ENCODE data around the gene ZC3H4.
A peak's percentile ranks its signal among the peaks of the same experiment; 100 is the strongest.

Gene ZC3H4

GRCh38 chr19:47037766-47038165 lies 75.8 kb downstream of the ZC3H4 start:
- H3K27me3 ChIP-seq (ENCODE audit: control insufficient read depth, insufficient read depth, low read length): no peaks in the 10 kb centered on the region
- H3K27ac ChIP-seq (ENCODE audit: low read length): no peak overlapping the region
- H3K9me3 ChIP-seq (ENCODE audit: control insufficient read depth, low read depth, low read length): no peaks in the 10 kb centered on the region

GRCh38 chr19:47036097-47036651 lies 77.4 kb downstream of the ZC3H4 start:
- H3K4me3 ChIP-seq (ENCODE audit: low read length): peak overlapping the region; percentile 65
- peaks cover 6% of the 10 kb centered on the region for H3K27me3 ChIP-seq (ENCODE audit: control insufficient read depth, insufficient read depth, low read length)
- no peaks in the 10 kb centered on the region for H3K36me3 ChIP-seq (ENCODE audit: control insufficient read depth, low read depth, low read length)
- H3K27ac ChIP-seq (ENCODE audit: low read length): no peak overlapping the region
- H3K9me3 ChIP-seq (ENCODE audit: control insufficient read depth, low read depth, low read length): no peaks in the 10 kb centered on the region
- H3K9ac ChIP-seq (ENCODE audit: low read length): peak overlapping the region; percentile 28
- peaks cover 3% of the 10 kb centered on the region for H3K4me1 ChIP-seq (ENCODE audit: control insufficient read depth, low read depth, low read length)

More at GRCh38 chr19:47037766-47038165, 75.8 kb downstream of the ZC3H4 start:
- no peaks in the 10 kb centered on the region for H3K36me3 ChIP-seq (ENCODE audit: control insufficient read depth, low read depth, low read length)
- H3K4me3 ChIP-seq (ENCODE audit: low read length): no peak overlapping the region
- no peak overlapping the region for H3K9ac ChIP-seq (ENCODE audit: low read length)
- no peaks in the 10 kb centered on the region for H3K4me1 ChIP-seq (ENCODE audit: control insufficient read depth, low read depth, low read length)

GRCh38 chr19:47035127-47036096 lies 78.2 kb downstream of the ZC3H4 start:
- H3K36me3 ChIP-seq (ENCODE audit: control insufficient read depth, low read depth, low read length): no peaks in the 10 kb centered on the region
- H3K9ac ChIP-seq (ENCODE audit: low read length): peak overlapping the region; percentile 34
- peak overlapping the region; percentile 65 for H3K4me3 ChIP-seq (ENCODE audit: low read length)
- H3K4me1 ChIP-seq (ENCODE audit: control insufficient read depth, low read depth, low read length): peaks cover 3% of the 10 kb centered on the region
- H3K27ac ChIP-seq (ENCODE audit: low read length): peak overlapping the region; percentile 12
- no peaks in the 10 kb centered on the region for H3K9me3 ChIP-seq (ENCODE audit: control insufficient read depth, low read depth, low read length)
- peaks cover 6% of the 10 kb centered on the region for H3K27me3 ChIP-seq (ENCODE audit: control insufficient read depth, insufficient read depth, low read length)

- Histone ChIP-seq H3K36me3 (ENCODE audit: control insufficient read depth, low read depth, low read length) (no peaks in the 10 kb centered on the region), H3K9ac (ENCODE audit: low read length) (no peak overlapping the region), H3K4me1 (ENCODE audit: control insufficient read depth, low read depth, low read length) (peaks cover 9% of the 10 kb centered on the region), H3K9me3 (ENCODE audit: control insufficient read depth, low read depth, low read length) (no peaks in the 10 kb centered on the region), H3K4me3 (ENCODE audit: low read length) (no peak overlapping the region), H3K27ac (ENCODE audit: low read length) (no peak overlapping the region), H3K27me3 (ENCODE audit: control insufficient read depth, insufficient read depth, low read length) (peaks cover 22% of the 10 kb centered on the region)
These were observed 81.3 kb downstream of the ZC3H4 start for GRCh38 chr19:47032171-47032811.

- Histone ChIP-seq H3K4me1 (ENCODE audit: control insufficient read depth, low read depth, low read length) (peaks cover 9% of the 10 kb centered on the region), H3K4me3 (ENCODE audit: low read length) (no peak overlapping the region), H3K36me3 (ENCODE audit: control insufficient read depth, low read depth, low read length) (no peaks in the 10 kb centered on the region), H3K9ac (ENCODE audit: low read length) (no peak overlapping the region), H3K9me3 (ENCODE audit: control insufficient read depth, low read depth, low read length) (no peaks in the 10 kb centered on the region), H3K27me3 (ENCODE audit: control insufficient read depth, insufficient read depth, low read length) (peaks cover 51% of the 10 kb centered on the region), H3K27ac (ENCODE audit: low read length) (no peak overlapping the region)
These were observed 85.4 kb downstream of the ZC3H4 start for GRCh38 chr19:47028195-47028601.

GRCh38 chr19:47027586-47028088 lies 85.9 kb downstream of the ZC3H4 start:
- Histone ChIP-seq H3K27ac (ENCODE audit: low read length) (no peak overlapping the region), H3K4me1 (ENCODE audit: control insufficient read depth, low read depth, low read length) (peaks cover 9% of the 10 kb centered on the region), H3K9ac (ENCODE audit: low read length) (no peak overlapping the region), H3K4me3 (ENCODE audit: low read length) (no peak overlapping the region), H3K27me3 (ENCODE audit: control insufficient read depth, insufficient read depth, low read length) (peaks cover 56% of the 10 kb centered on the region), H3K9me3 (ENCODE audit: control insufficient read depth, low read depth, low read length) (no peaks in the 10 kb centered on the region), H3K36me3 (ENCODE audit: control insufficient read depth, low read depth, low read length) (no peaks in the 10 kb centered on the region)

- Histone ChIP-seq H3K36me3 (ENCODE audit: control insufficient read depth, low read depth, low read length) (no peaks in the 10 kb centered on the region), H3K4me1 (ENCODE audit: control insufficient read depth, low read depth, low read length) (peaks cover 6% of the 10 kb centered on the region), H3K27ac (ENCODE audit: low read length) (no peak overlapping the region), H3K9me3 (ENCODE audit: control insufficient read depth, low read depth, low read length) (peaks cover 4% of the 10 kb centered on the region), H3K9ac (ENCODE audit: low read length) (no peak overlapping the region), H3K4me3 (ENCODE audit: low read length) (no peak overlapping the region), H3K27me3 (ENCODE audit: control insufficient read depth, insufficient read depth, low read length) (peaks cover 62% of the 10 kb centered on the region)
These were observed 86.7 kb downstream of the ZC3H4 start for GRCh38 chr19:47026889-47027288.

- no peak overlapping the region for H3K9ac ChIP-seq (ENCODE audit: low read length)
- H3K36me3 ChIP-seq (ENCODE audit: control insufficient read depth, low read depth, low read length): no peaks in the 10 kb centered on the region
- peaks cover 8% of the 10 kb centered on the region for H3K4me1 ChIP-seq (ENCODE audit: control insufficient read depth, low read depth, low read length)
- peaks cover 4% of the 10 kb centered on the region for H3K9me3 ChIP-seq (ENCODE audit: control insufficient read depth, low read depth, low read length)
- peaks cover 65% of the 10 kb centered on the region for H3K27me3 ChIP-seq (ENCODE audit: control insufficient read depth, insufficient read depth, low read length)
- H3K27ac ChIP-seq (ENCODE audit: low read length): no peak overlapping the region
- H3K4me3 ChIP-seq (ENCODE audit: low read length): no peak overlapping the region
These were observed 87.4 kb downstream of the ZC3H4 start for GRCh38 chr19:47026156-47026555.

- H3K4me3 ChIP-seq (ENCODE audit: low read length): no peak overlapping the region
- H3K27me3 ChIP-seq (ENCODE audit: control insufficient read depth, insufficient read depth, low read length): peaks cover 82% of the 10 kb centered on the region
- H3K9ac ChIP-seq (ENCODE audit: low read length): no peak overlapping the region
These were observed 89.1 kb downstream of the ZC3H4 start for GRCh38 chr19:47024502-47024901.

GRCh38 chr19:47023448-47023794 lies 90.2 kb downstream of the ZC3H4 start:
- H3K9me3 ChIP-seq (ENCODE audit: control insufficient read depth, low read depth, low read length): peaks cover 4% of the 10 kb centered on the region
- H3K27me3 ChIP-seq (ENCODE audit: control insufficient read depth, insufficient read depth, low read length): peaks cover 87% of the 10 kb centered on the region
- no peak overlapping the region for H3K9ac ChIP-seq (ENCODE audit: low read length)
- no peaks in the 10 kb centered on the region for H3K36me3 ChIP-seq (ENCODE audit: control insufficient read depth, low read depth, low read length)
- peaks cover 12% of the 10 kb centered on the region for H3K4me1 ChIP-seq (ENCODE audit: control insufficient read depth, low read depth, low read length)
- H3K4me3 ChIP-seq (ENCODE audit: low read length): peak overlapping the region; percentile 13
- H3K27ac ChIP-seq (ENCODE audit: low read length): no peak overlapping the region

More at GRCh38 chr19:47024502-47024901, 89.1 kb downstream of the ZC3H4 start:
- Histone ChIP-seq H3K36me3 (ENCODE audit: control insufficient read depth, low read depth, low read length) (no peaks in the 10 kb centered on the region), H3K4me1 (ENCODE audit: control insufficient read depth, low read depth, low read length) (peaks cover 12% of the 10 kb centered on the region), H3K27ac (ENCODE audit: low read length) (no peak overlapping the region), H3K9me3 (ENCODE audit: control insufficient read depth, low read depth, low read length) (peaks cover 4% of the 10 kb centered on the region)

All from iPS-18a (cell line).